Esophagus muscularis mucosa (tissue), 4 donors: ENCODE results near the gene GAPVD1. TPM values are rescaled to one million over a fixed set of nuclear protein-coding genes. Genes with fewer than 3 reads are reported as not detected.
"Not testable (repeated sequence)": the region's sequence is repeated elsewhere in the genome, so short reads cannot be mapped to it uniquely, and the experiment has no call there.

Source experiments
- DNase-seq: peaks from one replicate; pipeline ENCODE4 v3.0.0-alpha.2; 2017; ENCODE audit errors: extremely low spot score
- H3K27ac ChIP-seq, 4 donors: fragments of 200-600 bp; sonication (generic); replicated peaks in 1 of 4; 1 replicate in 3 of 4; 2 replicates in 1 of 4; pipeline ENCODE4 v1.5.1; 2016 to 2019; ENCODE audit warnings: mild to moderate bottlenecking in 1 of 4
- H3K27me3 ChIP-seq, 4 donors: fragments of 200-600 bp; sonication (generic); one replicate each; pipeline versions ENCODE4 v1.5.1 to v1.6.0; 2016 to 2019
- H3K36me3 ChIP-seq, 4 donors: fragments of 200-600 bp; sonication (generic); one replicate each; pipeline ENCODE4 v1.5.1; 2016 to 2019
- H3K4me1 ChIP-seq, 4 donors: fragments of 200-600 bp; sonication (generic); one replicate each; pipeline ENCODE4 v1.5.1; 2016 to 2019
- H3K4me3 ChIP-seq, 4 donors: fragments of 200-600 bp; sonication (generic); 1 replicate in 2 of 4; 2 replicates in 2 of 4; pipeline ENCODE4 v1.5.1; 2016 to 2019; ENCODE audit warnings: mild to moderate bottlenecking in 4 of 4, moderate library complexity in 1 of 4
- H3K9me3 ChIP-seq, 4 donors: fragments of 200-600 bp; sonication (generic); 1 replicate in 3 of 4; 2 replicates in 1 of 4; pipeline ENCODE4 v1.5.1; 2016 to 2019
- CTCF ChIP-seq, 3 experiments: fragments of 200-600 bp in 2 of 3; fragments of 450-650 bp in 1 of 3; sonication (generic) in 2 of 3; IDR thresholded peaks; one replicate each; pipeline ENCODE4 v1.5.1; 2017 to 2019; ENCODE audit warnings: antibody characterized with exemption in 3 of 3, mild to moderate bottlenecking in 2 of 3, moderate library complexity in 1 of 3
- EP300 ChIP-seq: sonication (generic); formaldehyde crosslinking; IDR thresholded peaks from one replicate; pipeline ENCODE4 v1.6.1; 2017; ENCODE audit warnings: antibody characterized with exemption
- POLR2A ChIP-seq: fragments of 450-650 bp; IDR thresholded peaks from one replicate; pipeline ENCODE4 v1.6.1; 2017; ENCODE audit warnings: antibody characterized with exemption, moderate library complexity, mild to moderate bottlenecking, low read depth
- POLR2AphosphoS5 ChIP-seq, 2 donors: sonication (generic); formaldehyde crosslinking; IDR thresholded peaks; one replicate each; pipeline ENCODE4 v1.6.1; 2017; ENCODE audit warnings: antibody characterized with exemption in 2 of 2
- WGBS: methylation state at CpG from one replicate; pipeline ENCODE4 v1.1.5; 2018; 5-methylcytosine and 5-hydroxymethylcytosine counted together
- intact Hi-C: fragments of 100-400 bp; cut with DNase I; formaldehyde crosslinking; loops from one replicate; pipeline ENCODE4 v1.15.1; 2023
- total RNA-seq, 4 donors: library from RNA; depleted of rRNA; stranded (reverse); fragments of >200 nt; gene quantifications; one replicate each; pipeline versions ENCODE4 v1.1.0 to v1.2.1, GENCODE V29; 2016

Gene GAPVD1
- total RNA-seq, 4 donors from 2014 or later = 39.0 to 58.6 (median 45.2) TPM

GRCh38 chr9:125297917-125298316, 36.3 kb downstream of the GAPVD1 start:
- intact Hi-C loops = no loop called here
- Histone ChIP-seq H3K27ac (no peak overlapping the region), H3K4me1 (peaks cover 10 to 15% (median 11%) of the 10 kb centered on the region in 4 donors), H3K36me3 (peaks cover 15 to 41% (median 26%) of the 10 kb centered on the region in 4 donors), H3K4me3 (no peak overlapping the region), H3K27me3 (no peaks in the 10 kb centered on the region), H3K9me3 (no peaks in the 10 kb centered on the region)
- DNase-seq = no peak
- TF ChIP-seq EP300 = no peak
- TF ChIP-seq POLR2A = no peak
- TF ChIP-seq CTCF (IDR thresholded peaks at IDR 0.05) = no peak
- TF ChIP-seq POLR2AphosphoS5 (IDR thresholded peaks at IDR 0.05) = no peak
- 96% methylated on average over 7 of the region's 7 CpGs for WGBS

GRCh38 chr9:125302241-125302640, 40.6 kb downstream of the GAPVD1 start:
- TF ChIP-seq POLR2AphosphoS5 (IDR thresholded peaks at IDR 0.05) (no peak), POLR2A (no peak), EP300 (no peak), CTCF (IDR thresholded peaks at IDR 0.05) (no peak)
- Histone ChIP-seq H3K4me3 (no peak overlapping the region), H3K9me3 (no peaks in the 10 kb centered on the region), H3K36me3 (peaks cover 41 to 79% (median 61%) of the 10 kb centered on the region in 4 donors), H3K4me1 (peaks cover 2 to 5% (median 2%) of the 10 kb centered on the region in 4 donors), H3K27me3 (no peaks in the 10 kb centered on the region), H3K27ac (no peak overlapping the region)
- intact Hi-C loops = no loop called here
- WGBS = 93% methylated on average over 2 of the region's 2 CpGs
- no peak for DNase-seq

GRCh38 chr9:125304273-125304672, 42.6 kb downstream of the GAPVD1 start:
- TF ChIP-seq EP300 (no peak), POLR2A (no peak), CTCF (IDR thresholded peaks at IDR 0.05) (no peak), POLR2AphosphoS5 (IDR thresholded peaks at IDR 0.05) (no peak)
- no peaks in the 10 kb centered on the region for H3K9me3 ChIP-seq

GRCh38 chr9:125312411-125312810, 50.8 kb downstream of the GAPVD1 start:
- intact Hi-C loops = no loop called here
- Histone ChIP-seq H3K36me3 (peaks cover 47 to 96% (median 78%) of the 10 kb centered on the region in 4 donors), H3K9me3 (peaks cover 0 to 6% (median 0%) of the 10 kb centered on the region in 4 donors), H3K4me3 (no peak overlapping the region), H3K27me3 (no peaks in the 10 kb centered on the region), H3K27ac (no peak overlapping the region), H3K4me1 (peaks cover 0 to 3% (median 0%) of the 10 kb centered on the region in 4 donors)
- WGBS = 98% methylated on average over 2 of the region's 2 CpGs
- no peak for DNase-seq
- no peak for TF ChIP-seq POLR2AphosphoS5 (IDR thresholded peaks at IDR 0.05)
- no peak for TF ChIP-seq EP300
- no peak for TF ChIP-seq POLR2A
- TF ChIP-seq CTCF (IDR thresholded peaks at IDR 0.05) = no peak

More at GRCh38 chr9:125304273-125304672, 42.6 kb downstream of the GAPVD1 start:
- no peak overlapping the region for H3K4me3 ChIP-seq
- intact Hi-C loops = no loop called here
- peaks cover 43 to 91% (median 75%) of the 10 kb centered on the region in 4 donors for H3K36me3 ChIP-seq
- H3K4me1 ChIP-seq = peaks cover 0 to 3% (median 0%) of the 10 kb centered on the region in 4 donors
- H3K27ac ChIP-seq = no peak overlapping the region
- H3K27me3 ChIP-seq = no peaks in the 10 kb centered on the region
- WGBS = 89% methylated on average over 2 of the region's 2 CpGs
- no peak for DNase-seq

GRCh38 chr9:125316359-125316758, 54.7 kb downstream of the GAPVD1 start:
- DNase-seq, H3K27ac ChIP-seq, intact Hi-C loops, H3K4me3 ChIP-seq, H3K27me3 ChIP-seq, H3K4me1 ChIP-seq: not testable (repeated sequence)
- Histone ChIP-seq H3K36me3 (peaks cover 47 to 95% (median 79%) of the 10 kb centered on the region in 4 donors), H3K9me3 (peaks cover 0 to 12% (median 8%) of the 10 kb centered on the region in 4 donors)
- 63% methylated on average over 3 of the region's 3 CpGs for WGBS
